ENCODE measurements around the gene DHDDS. TPM values are rescaled to one million over a fixed set of nuclear protein-coding genes. Genes with fewer than 3 reads are reported as not detected.
"Not testable (repeated sequence)": the region's sequence is repeated elsewhere in the genome, so short reads cannot be mapped to it uniquely, and the experiment has no call there.

DHDDS gene
- polyA plus RNA-seq (2013): 26.5 TPM

GRCh38 chr1:26431979-26432695, at the start of gene DHDDS:
TSS of gene DHDDS (plus strand) at chr1:26432321. CDS start at chr1:26432946, 625 bp downstream.
- H3K4me3 ChIP-seq (ENCODE audit: control insufficient read depth in 1 of 7, extremely low read depth in 1 of 7, insufficient read depth in 4 of 7, low read depth in 2 of 7, low read length in 6 of 7): peak within 1 kb of the TSS; percentile 72 to 97 (median 88)
- peaks cover 9 to 28% (median 22%) of the 10 kb centered on the region in 4 experiments for H3K4me1 ChIP-seq (ENCODE audit: control extremely low read depth in 1 of 4, control insufficient read depth in 4 of 4, insufficient read depth in 4 of 4, low read length in 3 of 4)
- CTCF ChIA-PET: interaction anchor here (0.7 to 1.2 kb wide), 4 partner anchors 14 to 68 kb away, joined by 3 to 6 read pairs (median 3); no protein-coding TSS in a partner anchor
- POLR2A ChIA-PET: interaction anchor here (0.5 to 1.1 kb wide), 4 partner anchors 13 to 54 kb away, joined by 3 to 4 read pairs (median 3); no protein-coding TSS in a partner anchor
- no peaks in the 10 kb centered on the region for H3K27me3 ChIP-seq (replicated peaks in 2 of 5; ENCODE audit: control insufficient read depth in 4 of 5, insufficient read depth in 5 of 5, low read length in 4 of 5)
- H3K9me3 ChIP-seq (ENCODE audit: control extremely low read depth in 1 of 5, control insufficient read depth in 4 of 5, insufficient read depth in 2 of 5, low read depth in 1 of 5, low read length in 4 of 5): no peaks in the 10 kb centered on the region
- DNase-seq: peak; percentile 98 to 99 (median 99)
- H3K36me3 ChIP-seq (ENCODE audit: control insufficient read depth in 4 of 4, insufficient read depth in 4 of 4, low read length in 3 of 4): peaks cover 0 to 10% (median 5%) of the 10 kb centered on the region in 4 experiments
- 0% methylated on average over 42 of the region's 45 CpGs for WGBS (ENCODE audit: insufficient coverage)
- peak within 1 kb of the TSS; percentile 74 to 88 for H3K27ac ChIP-seq (ENCODE audit: insufficient read depth in 1 of 2, low read depth in 1 of 2, low read length in 2 of 2, poor library complexity in 1 of 2, severe bottlenecking in 2 of 2)

DNA sequence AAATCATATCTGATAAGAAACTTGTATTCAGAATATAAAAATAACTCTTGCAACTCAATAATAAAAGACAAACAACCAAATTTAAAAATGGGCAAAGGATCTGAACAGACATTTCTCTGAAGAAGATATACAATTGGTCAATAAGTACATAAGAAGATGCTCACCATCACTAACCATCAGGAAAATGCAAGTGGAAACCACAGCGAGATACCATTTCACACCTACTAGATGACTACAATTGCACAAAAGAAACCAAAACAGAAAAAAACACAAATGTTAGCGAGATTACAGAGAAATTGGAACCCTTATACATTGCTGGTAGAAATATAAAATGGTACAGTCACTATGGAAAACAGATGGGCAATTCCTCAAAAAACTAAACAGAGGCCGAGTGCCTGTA, 48.0 kb upstream of the DHDDS start:
- Histone ChIP-seq H3K36me3 (ENCODE audit: control insufficient read depth in 4 of 4, insufficient read depth in 4 of 4, low read length in 3 of 4) (no peaks in the 10 kb centered on the region), H3K27me3 (replicated peaks in 2 of 5; ENCODE audit: control insufficient read depth in 4 of 5, insufficient read depth in 5 of 5, low read length in 4 of 5) (no peaks in the 10 kb centered on the region), H3K9me3 (ENCODE audit: control extremely low read depth in 1 of 5, control insufficient read depth in 4 of 5, insufficient read depth in 2 of 5, low read depth in 1 of 5, low read length in 4 of 5) (no peaks in the 10 kb centered on the region), H3K4me1 (ENCODE audit: control extremely low read depth in 1 of 4, control insufficient read depth in 4 of 4, insufficient read depth in 4 of 4, low read length in 3 of 4) (peaks cover 5 to 23% (median 10%) of the 10 kb centered on the region in 4 experiments), H3K27ac (ENCODE audit: insufficient read depth in 1 of 2, low read depth in 1 of 2, low read length in 2 of 2, poor library complexity in 1 of 2, severe bottlenecking in 2 of 2) (no peak overlapping the region), H3K4me3 (ENCODE audit: control insufficient read depth in 1 of 7, extremely low read depth in 1 of 7, insufficient read depth in 4 of 7, low read depth in 2 of 7, low read length in 6 of 7) (no peak overlapping the region)
- 100% methylated on average over 1 of the region's 3 CpGs for WGBS (ENCODE audit: insufficient coverage)
- no peak for DNase-seq
- ChIA-PET POLR2A (no interaction called here), CTCF (no interaction called here)

GRCh38 chr1:26385063-26385462, 47.1 kb upstream of the DHDDS start:
- H3K27me3 ChIP-seq (replicated peaks in 2 of 5; ENCODE audit: control insufficient read depth in 4 of 5, insufficient read depth in 5 of 5, low read length in 4 of 5); DNase-seq; H3K4me3 ChIP-seq (ENCODE audit: control insufficient read depth in 1 of 7, extremely low read depth in 1 of 7, insufficient read depth in 4 of 7, low read depth in 2 of 7, low read length in 6 of 7); POLR2A ChIA-PET; H3K9me3 ChIP-seq (ENCODE audit: control extremely low read depth in 1 of 5, control insufficient read depth in 4 of 5, insufficient read depth in 2 of 5, low read depth in 1 of 5, low read length in 4 of 5); H3K27ac ChIP-seq (ENCODE audit: insufficient read depth in 1 of 2, low read depth in 1 of 2, low read length in 2 of 2, poor library complexity in 1 of 2, severe bottlenecking in 2 of 2); H3K36me3 ChIP-seq (ENCODE audit: control insufficient read depth in 4 of 4, insufficient read depth in 4 of 4, low read length in 3 of 4): not testable (repeated sequence)
- CTCF ChIA-PET: interaction anchor here (1.8 kb wide), 1 partner anchor 22 kb away, joined by 6 read pairs; no protein-coding TSS in a partner anchor
- WGBS (ENCODE audit: insufficient coverage): 100% methylated on average over 1 of the region's 3 CpGs
- H3K4me1 ChIP-seq (ENCODE audit: control extremely low read depth in 1 of 4, control insufficient read depth in 4 of 4, insufficient read depth in 4 of 4, low read length in 3 of 4): peaks cover 5 to 29% (median 10%) of the 10 kb centered on the region in 4 experiments

- ChIA-PET CTCF (interaction anchor here (0.7 kb wide), 1 partner anchor 111 kb away, joined by 3 read pairs; no protein-coding TSS in a partner anchor), POLR2A (no interaction called here)
- Histone ChIP-seq H3K4me1 (ENCODE audit: control extremely low read depth in 1 of 4, control insufficient read depth in 4 of 4, insufficient read depth in 4 of 4, low read length in 3 of 4) (peaks cover 5 to 37% (median 10%) of the 10 kb centered on the region in 4 experiments), H3K4me3 (ENCODE audit: control insufficient read depth in 1 of 7, extremely low read depth in 1 of 7, insufficient read depth in 4 of 7, low read depth in 2 of 7, low read length in 6 of 7) (no peak overlapping the region), H3K9me3 (ENCODE audit: control extremely low read depth in 1 of 5, control insufficient read depth in 4 of 5, insufficient read depth in 2 of 5, low read depth in 1 of 5, low read length in 4 of 5) (no peaks in the 10 kb centered on the region), H3K27ac (ENCODE audit: insufficient read depth in 1 of 2, low read depth in 1 of 2, low read length in 2 of 2, poor library complexity in 1 of 2, severe bottlenecking in 2 of 2) (no peak overlapping the region), H3K27me3 (replicated peaks in 2 of 5; ENCODE audit: control insufficient read depth in 4 of 5, insufficient read depth in 5 of 5, low read length in 4 of 5) (no peaks in the 10 kb centered on the region), H3K36me3 (ENCODE audit: control insufficient read depth in 4 of 4, insufficient read depth in 4 of 4, low read length in 3 of 4) (no peaks in the 10 kb centered on the region)
- 97% methylated on average over 5 of the region's 7 CpGs for WGBS (ENCODE audit: insufficient coverage)
- DNase-seq: no peak
Measured at GRCh38 chr1:26387447-26387846, 44.7 kb upstream of the DHDDS start.

DNA sequence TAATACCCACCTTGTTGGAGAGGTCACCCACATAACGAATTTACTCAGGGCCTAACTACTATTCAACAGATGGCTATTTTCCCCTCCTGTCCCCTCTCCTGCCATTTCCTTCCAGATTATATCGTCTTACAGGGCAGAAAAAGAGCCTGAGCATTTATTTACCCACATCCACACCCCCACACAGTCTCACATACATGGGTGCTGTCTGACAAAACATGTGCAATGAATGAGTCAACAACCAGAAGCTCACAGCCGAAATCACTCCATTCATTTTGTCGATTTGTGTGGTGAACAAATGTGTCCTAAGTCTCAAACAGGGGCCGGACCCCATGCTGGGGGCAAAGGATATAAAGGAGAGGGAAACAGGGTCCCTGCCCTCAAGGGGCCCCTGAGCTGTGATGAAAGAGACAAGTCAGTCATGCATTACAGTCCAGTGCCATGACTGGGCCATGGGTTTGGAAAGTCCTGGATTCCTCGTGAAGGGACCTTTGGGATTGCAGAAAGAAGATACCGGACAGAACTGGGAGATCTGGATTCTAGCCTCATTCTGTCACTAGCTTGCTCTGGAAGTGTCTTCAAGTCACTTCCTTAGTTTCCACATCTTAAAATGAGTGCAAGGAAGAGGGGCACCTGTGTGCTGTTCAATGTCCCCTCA, 43.2 kb upstream of the DHDDS start:
- no peak overlapping the region for H3K27ac ChIP-seq (ENCODE audit: insufficient read depth in 1 of 2, low read depth in 1 of 2, low read length in 2 of 2, poor library complexity in 1 of 2, severe bottlenecking in 2 of 2)
- POLR2A ChIA-PET: no interaction called here
- H3K36me3 ChIP-seq (ENCODE audit: control insufficient read depth in 4 of 4, insufficient read depth in 4 of 4, low read length in 3 of 4): no peaks in the 10 kb centered on the region
- H3K4me1 ChIP-seq (ENCODE audit: control extremely low read depth in 1 of 4, control insufficient read depth in 4 of 4, insufficient read depth in 4 of 4, low read length in 3 of 4): peaks cover 5 to 37% (median 10%) of the 10 kb centered on the region in 4 experiments
- no peak for DNase-seq
- H3K4me3 ChIP-seq (ENCODE audit: control insufficient read depth in 1 of 7, extremely low read depth in 1 of 7, insufficient read depth in 4 of 7, low read depth in 2 of 7, low read length in 6 of 7): no peak overlapping the region
- H3K27me3 ChIP-seq (replicated peaks in 2 of 5; ENCODE audit: control insufficient read depth in 4 of 5, insufficient read depth in 5 of 5, low read length in 4 of 5): no peaks in the 10 kb centered on the region
- H3K9me3 ChIP-seq (ENCODE audit: control extremely low read depth in 1 of 5, control insufficient read depth in 4 of 5, insufficient read depth in 2 of 5, low read depth in 1 of 5, low read length in 4 of 5): no peaks in the 10 kb centered on the region
- CTCF ChIA-PET: interaction anchor here (1.1 to 3.5 kb wide), 4 partner anchors 11 to 115 kb away, joined by 3 to 17 read pairs (median 6); no protein-coding TSS in a partner anchor
- WGBS (ENCODE audit: insufficient coverage): 88% methylated on average over 6 of the region's 7 CpGs

- Histone ChIP-seq H3K27me3 (replicated peaks in 2 of 5; ENCODE audit: control insufficient read depth in 4 of 5, insufficient read depth in 5 of 5, low read length in 4 of 5) (no peaks in the 10 kb centered on the region), H3K9me3 (ENCODE audit: control extremely low read depth in 1 of 5, control insufficient read depth in 4 of 5, insufficient read depth in 2 of 5, low read depth in 1 of 5, low read length in 4 of 5) (no peaks in the 10 kb centered on the region), H3K4me1 (ENCODE audit: control extremely low read depth in 1 of 4, control insufficient read depth in 4 of 4, insufficient read depth in 4 of 4, low read length in 3 of 4) (peaks cover 5 to 37% (median 10%) of the 10 kb centered on the region in 4 experiments), H3K4me3 (ENCODE audit: control insufficient read depth in 1 of 7, extremely low read depth in 1 of 7, insufficient read depth in 4 of 7, low read depth in 2 of 7, low read length in 6 of 7) (no peak overlapping the region), H3K27ac (ENCODE audit: insufficient read depth in 1 of 2, low read depth in 1 of 2, low read length in 2 of 2, poor library complexity in 1 of 2, severe bottlenecking in 2 of 2) (no peak overlapping the region), H3K36me3 (ENCODE audit: control insufficient read depth in 4 of 4, insufficient read depth in 4 of 4, low read length in 3 of 4) (no peaks in the 10 kb centered on the region)
- POLR2A ChIA-PET: no interaction called here
- no peak for DNase-seq
- no CpG with 5 or more reads among the region's 4 CpGs for WGBS (ENCODE audit: insufficient coverage)
- CTCF ChIA-PET: interaction anchor here (1.1 to 3.5 kb wide), 5 partner anchors 12 to 115 kb away, joined by 3 to 17 read pairs (median 7); no protein-coding TSS in a partner anchor
Measured at GRCh38 chr1:26389604-26390247, 42.4 kb upstream of the DHDDS start.

Measured in common myeloid progenitor, CD34-positive (primary cell).